GM18870 (cell line): Measurements from ENCODE around the gene PRKN.

ENCODE experiments used
- ATAC-seq: cut with Tn5 transposase; IDR thresholded peaks from one replicate; pipeline ENCODE4 v1.9.1; 2021; ENCODE audit warnings: moderate library complexity; ENCODE audit not compliant: unreplicated experiment

The PRKN gene

DNA sequence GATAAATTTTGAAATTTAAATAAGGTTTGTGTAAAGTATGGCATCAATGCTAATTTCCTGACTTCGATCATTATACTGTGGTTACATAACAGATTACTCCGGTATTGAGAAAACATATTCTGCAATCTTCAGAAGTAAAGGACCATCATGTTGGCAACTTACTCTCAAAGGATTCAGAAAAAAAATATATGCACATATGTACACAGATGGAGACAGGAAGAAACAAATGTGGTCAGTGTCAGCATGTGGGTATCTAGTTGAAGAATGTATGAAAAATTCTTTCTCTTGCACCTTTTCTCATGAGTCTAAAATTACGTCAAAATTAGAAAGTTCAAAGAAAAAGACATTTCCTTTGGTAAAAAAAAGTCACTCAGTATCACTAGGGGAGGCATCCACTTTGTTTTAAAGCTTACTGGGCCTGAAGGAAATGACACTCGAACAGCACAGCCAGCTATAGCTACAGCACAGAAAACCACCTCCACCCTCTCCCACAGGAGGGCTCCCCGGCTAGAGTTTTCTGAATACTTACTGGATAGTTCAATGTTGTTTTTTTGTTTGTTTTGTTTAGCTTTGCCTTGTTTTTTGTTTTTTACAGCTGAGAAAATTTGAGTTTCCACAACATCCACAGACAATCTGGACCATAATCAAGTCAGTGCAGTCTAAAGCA lies 1136.5 kb downstream of the PRKN start:
- ATAC-seq, result no peak

DNA sequence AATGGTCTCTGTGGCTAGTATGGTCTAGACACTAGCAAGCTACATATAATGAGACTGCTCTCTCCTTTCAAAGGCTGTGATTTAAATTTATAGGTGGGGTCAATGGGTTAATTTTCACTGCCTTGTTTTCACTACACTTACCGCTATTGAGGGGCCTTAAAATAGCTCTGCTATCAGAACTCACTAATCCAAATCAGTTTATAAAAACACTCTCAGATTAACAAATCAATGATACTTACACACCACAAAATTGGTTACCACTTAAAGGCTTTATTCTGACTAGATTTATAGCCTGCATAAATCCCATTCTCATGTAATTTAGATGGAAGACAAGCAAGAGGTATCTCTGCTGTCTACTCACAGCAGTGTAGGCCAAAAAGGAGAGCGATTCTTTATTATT lies 1140.7 kb downstream of the PRKN start:
- ATAC-seq, result no peak

DNA sequence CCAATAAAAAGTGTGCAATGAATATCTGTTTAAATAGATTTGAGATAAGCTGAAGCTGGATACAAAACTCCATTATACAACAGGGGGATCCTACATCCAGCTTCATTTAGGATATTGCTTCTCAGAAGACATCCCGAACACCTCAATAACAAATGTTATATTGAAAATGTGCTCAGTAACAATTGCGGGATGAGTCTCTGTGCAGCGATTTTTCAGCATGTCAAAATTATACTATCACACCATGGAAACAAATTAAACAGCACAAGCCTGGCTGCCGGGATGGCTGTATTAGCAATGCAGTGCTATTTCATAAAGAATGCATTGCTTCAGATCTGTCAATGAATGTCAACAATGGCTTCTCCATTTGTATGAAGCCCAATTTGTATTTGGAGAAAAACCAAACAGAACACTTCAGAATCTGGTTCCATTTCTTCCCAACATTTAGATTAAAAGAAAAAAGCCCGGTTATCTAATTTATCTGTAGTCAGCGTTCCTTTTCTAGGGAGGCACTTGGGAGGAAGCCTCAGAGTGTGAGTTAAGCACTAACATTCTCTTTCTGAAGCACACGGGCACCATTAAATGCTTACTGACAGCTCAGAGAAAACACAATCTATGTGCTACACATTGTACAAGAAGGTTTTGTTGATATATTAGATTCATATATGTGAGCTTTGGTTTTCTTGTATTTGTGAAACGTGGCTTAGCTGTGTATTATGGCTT lies 1142.8 kb downstream of the PRKN start:
- no peak for ATAC-seq

DNA sequence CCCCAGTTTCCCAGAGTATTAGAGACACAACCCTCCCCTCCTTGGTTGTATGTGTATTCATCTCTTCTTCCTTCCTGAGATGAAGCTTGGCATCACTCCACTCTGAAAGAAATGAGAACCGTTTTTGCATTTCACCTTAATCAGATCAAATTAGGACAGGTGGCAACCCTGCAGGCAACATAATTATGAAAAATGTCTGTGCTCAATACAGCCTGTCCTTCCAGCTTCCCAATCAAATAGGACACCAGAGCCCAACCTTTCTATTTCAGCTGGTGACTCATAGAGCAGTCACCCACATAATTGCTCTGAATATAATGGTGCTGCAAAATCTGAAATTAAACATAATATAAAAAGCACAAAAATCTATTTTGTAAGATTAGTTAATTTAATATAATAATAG lies 1143.5 kb downstream of the PRKN start:
- ATAC-seq, result no peak

DNA sequence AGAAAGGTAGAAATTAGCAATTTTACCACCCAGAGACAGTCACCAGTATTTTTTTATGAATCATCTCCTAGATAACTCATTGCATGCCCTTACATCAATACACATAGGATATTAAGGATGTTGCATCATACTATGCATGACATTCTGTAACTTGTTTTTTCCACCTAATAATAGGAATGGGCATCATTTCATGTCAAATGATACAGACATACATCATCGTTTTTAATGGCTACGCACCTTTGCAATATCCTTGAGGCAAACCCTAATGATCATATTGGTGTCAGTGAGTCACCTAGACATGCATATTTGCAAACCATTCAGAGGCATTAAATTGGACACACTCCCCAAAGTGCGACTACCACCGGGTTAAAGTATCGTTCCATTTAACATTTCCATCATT lies 1144.0 kb downstream of the PRKN start:
- ATAC-seq, result no peak

DNA sequence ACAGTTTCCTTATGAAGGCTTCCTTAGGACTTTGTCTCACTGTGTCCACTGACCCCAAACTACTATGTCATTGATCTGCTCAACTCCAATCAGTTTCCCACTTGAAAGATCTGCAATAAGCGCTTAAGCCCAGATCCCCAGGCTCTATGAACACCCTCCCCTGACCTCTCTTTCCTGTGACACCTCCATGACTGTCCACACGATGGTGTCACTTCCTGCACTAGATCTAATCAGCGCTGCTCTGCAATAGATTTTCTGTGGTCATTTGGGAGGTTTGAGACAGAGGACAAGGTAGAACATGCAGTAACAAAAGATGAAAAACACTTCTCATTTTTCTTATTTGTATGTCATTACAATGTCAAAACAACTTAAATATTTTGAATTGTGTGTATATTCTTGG lies 1149.1 kb downstream of the PRKN start:
- no peak for ATAC-seq

DNA sequence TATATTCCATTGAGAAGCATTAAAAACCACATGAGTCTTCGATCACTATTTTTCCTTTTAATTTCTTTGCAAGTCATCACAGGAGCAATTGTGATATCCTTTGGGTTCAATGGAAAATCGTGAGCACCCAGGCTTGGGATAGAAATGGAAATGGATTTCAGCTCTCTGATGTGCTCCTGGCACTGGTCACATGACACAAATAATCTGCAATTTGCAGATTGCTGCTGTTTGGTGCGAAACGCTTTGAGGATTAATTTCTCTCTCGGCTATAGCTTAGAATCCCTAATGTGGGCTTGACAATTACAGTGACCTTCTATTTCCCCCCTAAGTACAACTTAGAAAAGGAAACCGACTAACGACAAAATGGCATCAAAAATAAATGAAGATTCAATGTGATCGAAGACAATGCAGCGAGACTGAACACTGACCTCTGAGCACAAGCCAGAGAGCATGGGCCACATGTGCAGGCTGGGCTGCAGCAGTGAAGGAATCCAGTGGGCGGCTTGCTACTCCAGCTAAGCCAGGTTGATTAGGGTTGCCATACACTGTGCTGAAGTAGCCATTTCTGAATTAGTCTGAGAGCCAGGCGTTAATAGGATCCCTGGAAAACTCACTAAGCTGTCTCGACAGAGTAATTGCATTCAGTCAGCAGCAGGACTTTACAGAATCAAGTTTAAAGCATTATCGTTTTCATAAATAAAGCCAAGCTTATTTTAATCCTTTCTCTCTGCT lies 1151.9 kb downstream of the PRKN start:
- no peak for ATAC-seq

DNA sequence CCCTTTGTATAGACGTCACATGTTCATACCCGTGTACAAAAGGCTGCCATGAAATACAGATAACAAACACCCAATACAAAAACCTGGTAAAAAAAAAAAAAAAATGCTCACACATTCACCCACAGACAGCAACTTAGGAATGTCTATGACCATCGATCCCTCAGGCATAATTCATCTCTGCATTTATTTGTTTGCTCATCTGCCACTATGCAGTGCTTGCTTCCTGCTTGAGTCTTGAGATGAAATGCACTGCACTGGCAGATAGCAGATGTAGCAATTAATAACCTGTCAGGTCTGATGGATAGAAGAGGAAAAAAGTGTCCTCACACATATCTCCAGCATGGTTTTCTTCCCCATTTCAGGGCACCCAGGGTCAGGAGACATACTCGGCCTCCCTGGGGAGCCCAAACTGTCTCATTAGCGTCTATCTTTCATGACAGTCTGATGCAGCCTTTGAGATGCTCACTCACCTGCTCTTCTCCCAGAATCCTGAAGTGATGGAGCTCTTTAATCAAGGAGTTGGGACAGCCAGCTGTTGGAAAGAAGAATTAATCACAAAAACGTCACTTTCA lies 1158.6 kb downstream of the PRKN start:
- ATAC-seq, result no peak

DNA sequence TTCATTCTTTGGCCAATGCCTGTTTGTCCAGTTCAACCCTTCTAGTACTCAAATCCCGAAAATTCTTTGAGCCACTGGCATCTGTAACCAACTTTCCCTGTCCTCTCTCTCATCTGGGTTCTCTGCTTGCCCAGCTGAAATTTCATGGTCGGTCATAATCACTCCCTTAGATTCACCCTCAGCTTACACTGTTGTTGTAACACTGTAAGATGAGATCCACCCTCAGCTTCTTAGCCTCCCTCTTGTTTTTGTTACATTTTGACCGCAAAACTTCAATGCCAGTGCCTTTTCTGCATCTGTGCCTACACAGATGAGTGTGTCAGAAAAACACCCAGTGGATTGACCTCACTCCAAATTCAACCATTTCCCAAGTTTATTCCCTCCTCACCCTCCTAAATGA lies 1162.6 kb downstream of the PRKN start:
- ATAC-seq, result no peak

DNA sequence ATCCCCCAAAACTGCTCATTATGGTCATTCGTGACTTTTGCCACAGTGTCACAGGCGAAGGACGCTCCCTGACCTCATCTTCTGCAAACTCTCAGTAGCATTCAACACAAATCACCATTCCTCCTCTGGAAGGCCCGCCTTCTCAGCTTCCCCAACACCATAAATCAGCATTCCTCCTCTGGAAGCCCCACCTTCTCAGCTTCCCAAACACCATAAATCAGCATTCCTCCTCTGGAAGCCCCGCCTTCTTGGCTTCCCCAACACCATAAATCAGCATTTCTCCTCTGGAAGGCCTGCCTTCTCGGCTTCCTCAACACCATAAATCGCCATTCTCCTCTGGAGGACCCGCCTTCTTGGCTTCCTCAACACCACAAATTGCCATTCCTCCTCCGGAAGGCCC lies 1165.7 kb downstream of the PRKN start:
- no peak for ATAC-seq

DNA sequence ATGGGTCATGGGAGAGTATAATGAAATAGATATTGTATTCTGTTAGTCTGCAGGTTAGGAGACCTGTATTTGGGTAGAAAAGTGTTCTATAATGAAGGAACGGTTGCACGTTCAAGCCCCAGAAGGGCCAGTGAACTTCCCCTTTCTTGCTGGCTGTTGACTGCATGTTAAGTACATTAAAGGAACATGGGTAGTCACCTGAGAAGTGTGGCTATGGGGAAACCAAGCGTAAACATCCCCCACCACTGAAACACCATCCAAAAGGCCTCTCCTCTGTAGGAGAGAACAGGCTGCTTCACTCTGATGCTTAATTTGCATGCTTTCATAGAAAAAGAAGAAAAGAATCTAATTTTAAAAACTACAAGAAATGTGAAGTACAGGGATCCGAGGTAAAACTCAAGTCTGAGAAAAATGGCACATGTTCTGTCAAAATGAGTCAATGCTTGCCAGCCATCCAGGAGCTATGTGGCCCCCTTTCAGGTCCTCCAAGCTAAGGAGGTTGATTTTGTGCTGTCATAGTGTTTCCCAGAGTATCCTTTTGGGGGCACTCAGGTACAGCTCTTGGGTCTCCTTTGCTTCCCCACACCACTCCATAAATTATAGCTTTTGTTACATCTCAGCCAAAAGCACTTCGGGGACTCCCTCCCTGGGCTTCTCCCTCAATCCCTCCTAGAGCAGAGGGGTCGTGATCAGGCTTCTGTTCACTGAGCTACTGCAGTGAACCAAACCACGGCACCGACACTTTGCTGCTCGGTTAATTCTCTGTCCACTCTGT lies 1170.0 kb downstream of the PRKN start:
- no peak for ATAC-seq

DNA sequence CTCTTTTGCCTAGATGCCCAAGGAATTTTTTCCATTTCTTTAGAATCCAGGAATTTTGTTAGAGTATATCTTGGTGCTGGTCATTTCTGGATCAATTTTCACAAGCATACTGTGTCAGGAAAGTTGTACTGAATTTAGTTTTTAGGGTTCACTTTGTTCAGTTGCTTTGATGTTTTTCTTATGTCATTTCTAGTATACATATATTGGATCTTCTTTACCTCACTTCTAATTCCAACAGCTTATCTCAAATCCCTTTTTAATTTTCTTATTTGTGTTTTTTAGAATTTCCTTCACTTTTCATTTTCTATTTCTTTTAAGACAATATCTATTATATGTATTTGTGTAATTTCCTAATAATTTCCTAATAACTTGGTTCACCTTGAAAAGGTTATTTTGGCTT lies 1172.7 kb downstream of the PRKN start:
- no peak for ATAC-seq

DNA sequence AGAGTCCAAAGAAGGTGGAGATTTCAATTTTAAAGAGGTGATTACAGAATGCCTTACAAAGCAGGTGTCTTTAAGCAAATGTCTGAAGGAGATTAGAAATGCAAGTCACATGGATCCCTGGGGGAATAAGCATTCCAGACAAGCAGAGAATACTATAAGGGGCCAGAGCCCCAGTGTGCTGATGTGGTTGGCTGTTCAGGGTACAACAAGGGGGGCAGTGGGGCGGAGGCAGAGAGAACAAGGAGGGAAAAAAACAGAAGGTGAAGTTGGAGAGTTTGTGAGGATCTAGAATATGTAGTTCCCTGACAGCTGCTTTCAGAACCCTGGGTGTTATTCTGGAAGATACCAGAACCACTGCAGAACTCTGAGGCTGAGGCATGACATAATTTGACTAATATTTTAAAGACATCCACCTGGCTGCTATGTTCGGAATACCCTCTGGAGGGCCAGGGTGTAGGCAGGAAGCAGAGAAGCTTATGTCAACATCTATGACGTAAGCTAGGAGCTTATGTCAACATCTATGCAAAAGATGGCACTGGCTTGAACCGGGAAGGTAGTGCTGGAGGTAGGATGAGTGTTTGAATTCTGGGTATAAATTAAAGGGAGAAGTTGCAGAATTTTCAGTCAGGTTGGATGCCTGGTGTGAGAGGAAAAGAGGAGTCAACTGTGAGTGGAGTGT lies 1177.5 kb downstream of the PRKN start:
- ATAC-seq, result no peak

DNA sequence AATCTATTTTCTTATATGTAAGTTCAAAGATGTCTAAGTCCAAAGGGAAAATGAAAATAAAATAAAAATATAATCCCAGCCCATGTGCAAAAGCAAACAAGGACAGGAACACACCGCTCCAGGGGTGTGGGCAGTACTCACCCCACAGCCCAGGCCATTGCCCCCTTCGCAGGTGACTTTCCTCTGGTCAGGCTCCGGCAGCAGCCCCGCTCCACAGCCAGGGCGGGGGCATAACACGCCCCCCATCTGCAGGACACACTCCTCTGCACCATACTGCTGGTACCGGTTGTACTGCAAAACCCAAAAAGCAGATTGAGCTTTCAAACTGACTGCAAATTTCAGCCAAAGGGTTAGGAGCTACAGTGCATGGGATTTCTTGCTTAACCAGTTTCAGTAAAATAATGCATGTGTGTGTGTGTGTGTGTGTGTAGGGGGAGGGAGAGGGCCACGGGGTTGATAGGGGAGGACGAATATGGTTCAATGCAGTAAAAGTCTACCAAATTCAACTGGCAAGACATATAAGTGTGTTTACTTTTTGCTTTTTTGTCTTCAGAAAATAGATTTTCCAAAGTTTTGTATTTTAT lies 1178.8 kb downstream of the PRKN start:
- no peak for ATAC-seq

DNA sequence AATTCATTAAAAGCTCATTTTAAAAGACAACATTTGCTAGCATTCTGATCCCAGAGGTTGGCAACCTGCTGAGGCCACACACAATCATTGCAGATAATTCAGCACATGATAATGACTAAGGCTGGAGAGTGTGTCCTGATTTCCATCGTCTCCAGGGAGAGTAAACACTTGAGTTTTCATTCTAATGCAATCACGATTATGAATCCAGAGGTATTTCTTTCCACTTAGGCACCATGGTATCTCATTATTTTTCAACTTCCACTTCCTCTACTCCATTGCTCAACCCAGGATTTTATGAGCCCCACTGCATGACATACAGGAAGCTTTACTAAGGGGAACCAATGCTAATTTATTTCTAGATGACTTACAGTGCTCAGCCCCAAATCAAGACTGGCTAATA lies 1179.9 kb downstream of the PRKN start:
- no peak for ATAC-seq

DNA sequence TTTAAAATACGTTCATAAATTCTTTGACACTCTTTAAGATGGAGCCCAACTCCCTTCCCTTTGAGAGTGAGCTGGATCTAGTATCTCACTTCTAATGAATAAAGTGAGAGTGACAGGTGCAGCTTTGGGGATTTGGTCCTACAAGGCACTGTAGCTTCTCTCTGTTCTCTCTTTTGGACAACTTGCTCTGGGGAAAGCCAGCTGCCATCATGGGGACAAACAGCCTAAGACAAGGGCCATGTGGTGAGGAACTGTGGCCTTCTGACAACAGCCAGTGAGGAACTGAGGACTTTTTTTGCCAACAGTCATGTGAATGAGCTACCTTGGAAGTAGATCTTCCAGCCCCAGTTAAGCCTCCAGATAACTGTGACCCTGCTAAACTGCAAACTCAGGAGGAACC lies 1180.9 kb downstream of the PRKN start:
- no peak for ATAC-seq

DNA sequence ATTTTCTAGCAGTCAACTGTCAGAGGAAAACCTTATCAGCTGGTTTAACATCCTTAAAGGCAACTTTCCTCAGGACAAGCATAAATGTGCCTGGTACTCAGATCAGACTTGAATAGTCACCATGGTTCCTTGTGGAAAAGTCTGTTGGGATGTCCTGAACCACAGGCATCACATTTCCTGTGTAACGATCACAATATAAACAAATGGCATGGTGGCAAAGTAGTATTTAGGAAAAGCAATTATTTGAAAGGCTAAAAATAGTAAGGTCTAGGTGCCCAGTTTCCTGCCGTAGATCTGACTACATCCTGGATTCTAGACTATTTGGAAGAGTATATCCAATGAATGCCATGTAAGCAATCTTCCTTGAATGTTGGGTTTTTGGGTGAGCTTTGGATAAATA lies 1181.8 kb downstream of the PRKN start:
- ATAC-seq, result no peak

DNA sequence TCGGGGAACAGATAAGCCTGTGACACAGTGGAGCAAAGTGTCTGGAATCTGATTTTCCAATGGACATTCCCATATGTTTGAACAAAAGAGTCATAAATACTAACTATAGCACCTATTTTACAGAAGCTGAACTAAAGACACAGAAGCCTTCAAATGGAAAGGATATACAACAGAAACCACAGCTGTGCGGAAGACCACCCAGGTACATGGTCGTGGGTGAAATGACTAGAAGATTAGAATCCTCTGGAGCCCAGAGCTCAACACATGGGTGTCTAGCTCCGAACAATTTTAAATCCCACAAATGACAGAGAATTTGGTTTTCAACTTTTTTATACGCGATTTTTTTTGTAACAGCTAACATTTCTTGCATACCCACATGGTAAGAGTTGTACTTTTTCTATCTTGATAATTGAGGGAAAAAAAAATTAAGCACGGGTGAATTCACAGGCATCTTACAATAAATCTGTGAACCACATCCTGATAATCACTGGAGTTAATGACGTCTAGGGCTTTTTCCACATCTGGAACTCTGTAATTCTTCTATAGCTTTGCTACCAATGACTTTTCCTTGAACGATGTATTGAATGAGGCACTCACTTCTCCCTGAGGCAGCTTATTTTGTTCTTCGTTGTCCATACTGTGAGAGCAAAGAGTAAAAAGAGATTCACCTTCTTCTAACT lies 1182.6 kb downstream of the PRKN start:
- no peak for ATAC-seq

DNA sequence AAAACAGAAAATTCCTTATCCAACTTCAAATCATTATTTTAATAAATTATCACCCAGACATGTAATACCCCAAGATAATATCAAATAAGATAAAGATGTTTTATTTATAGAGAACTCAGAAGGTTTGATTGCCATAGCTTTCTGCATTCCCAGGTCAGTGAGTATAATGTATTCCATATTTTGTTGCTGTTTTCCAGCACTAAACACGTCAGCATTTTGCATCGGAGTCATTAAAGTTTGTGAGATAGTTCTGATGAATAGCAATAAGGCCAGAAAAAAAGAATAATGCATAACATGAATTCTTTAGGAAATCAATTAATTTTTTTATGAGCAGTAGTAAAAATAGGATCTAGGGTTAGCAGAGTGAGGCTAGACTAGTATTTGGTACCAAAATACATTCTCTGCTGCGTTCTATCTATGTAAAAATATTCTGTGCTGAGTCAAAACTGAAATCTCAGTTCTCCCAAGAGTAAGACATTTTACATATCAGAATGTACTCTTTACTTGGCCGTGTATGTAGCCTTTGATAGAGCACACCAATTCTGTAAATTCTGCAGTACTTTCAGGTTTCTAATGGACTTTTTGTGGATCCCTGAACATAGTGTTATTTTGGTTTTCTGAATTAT lies 1183.8 kb downstream of the PRKN start:
- peak; percentile 81 for ATAC-seq
